HepG2 (cell line): ENCODE data around the gene KLHL11. TPM values are rescaled to one million over a fixed set of nuclear protein-coding genes. Genes with fewer than 3 reads are reported as not detected.
A peak's percentile ranks its signal among the peaks of the same experiment; 100 is the strongest.

Source experiments
- CEBPB ChIP-seq: IDR thresholded peaks from 2 replicates; pipeline ENCODE4 v1.6.1; 2011; ENCODE audit warnings: low read depth, low read length, improper control_type of control experiment, borderline replicate concordance
- HNF4A ChIP-seq: sonication (generic); formaldehyde crosslinking; IDR thresholded peaks from 2 replicates; pipeline ENCODE4 v1.4.0; 2020; ENCODE audit warnings: missing genetic modification reagents
- SOX6 ChIP-seq, 2 experiments: fragments of 450-650 bp in 1 of 2; sonication (generic) in 1 of 2; formaldehyde crosslinking in 1 of 2; IDR thresholded peaks; 2 replicates each; pipeline versions ENCODE4 v1.4.0 to v1.6.1; 2017 to 2020; ENCODE audit warnings: antibody characterized with exemption in 1 of 2, mild to moderate bottlenecking in 1 of 2, missing genetic modification reagents in 1 of 2
- TBL1XR1 ChIP-seq: fragments of 150-350 bp; IDR thresholded peaks from 2 replicates; pipeline ENCODE4 v1.6.1; 2014; ENCODE audit warnings: borderline replicate concordance, low read length; ENCODE audit not compliant: partially characterized antibody
- ZNF383 ChIP-seq: sonication (generic); formaldehyde crosslinking; IDR thresholded peaks from 2 replicates; pipeline ENCODE4 v1.4.0; 2020; ENCODE audit warnings: missing genetic modification reagents, mild to moderate bottlenecking, borderline replicate concordance
- polyA plus RNA-seq, 8 experiments: library from polyadenylated mRNA; depleted of rRNA in 3 of 8; stranded (reverse) in 7 of 8; unstranded in 1 of 8; fragments of >200 nt; fragmentation: Illumina TruSeq in 4 of 8; extraction: Trizol in 4 of 8; gene quantifications; 2 replicates each; pipeline versions ENCODE4 v1.2.1 to v1.2.3, GENCODE V29; 2011 to 2016; ENCODE audit warnings: low read depth in 4 of 8, missing spikeins in 1 of 8, mixed read lengths in 1 of 8; ENCODE audit not compliant: insufficient read depth in 1 of 8
- total RNA-seq, 5 experiments: library from RNA; depleted of rRNA; stranded (reverse); fragments of >200 nt; fragmentation: Illumina TruSeq; extraction: Trizol; gene quantifications; 2 replicates each; pipeline ENCODE4 v1.2.3, GENCODE V29; 2016; ENCODE audit warnings: low read depth in 1 of 5
- TF ChIP-seq, protein P1 (sequence below): sonication (generic); formaldehyde crosslinking; conservative IDR thresholded peaks from 2 replicates; pipeline ENCODE4 v1.4.0; 2020; ENCODE audit warnings: mild to moderate bottlenecking, missing genetic modification reagents, moderate library complexity
- TF ChIP-seq, protein P2 (sequence below): sonication (generic); formaldehyde crosslinking; IDR thresholded peaks from 2 replicates; pipeline ENCODE4 v1.5.1; 2020; ENCODE audit warnings: mild to moderate bottlenecking, missing genetic modification reagents

KLHL11 gene
- total and polyA plus RNA-seq, 2 of the 13 experiments (the other 11 are each of a cell fraction or from before 2014, with no cell fraction given) = 7.7 to 27.5 TPM

GRCh38 chr17:41888332-41888965 lies 23.2 kb upstream of the KLHL11 start (continued):
- TF ChIP-seq, protein P1, sequence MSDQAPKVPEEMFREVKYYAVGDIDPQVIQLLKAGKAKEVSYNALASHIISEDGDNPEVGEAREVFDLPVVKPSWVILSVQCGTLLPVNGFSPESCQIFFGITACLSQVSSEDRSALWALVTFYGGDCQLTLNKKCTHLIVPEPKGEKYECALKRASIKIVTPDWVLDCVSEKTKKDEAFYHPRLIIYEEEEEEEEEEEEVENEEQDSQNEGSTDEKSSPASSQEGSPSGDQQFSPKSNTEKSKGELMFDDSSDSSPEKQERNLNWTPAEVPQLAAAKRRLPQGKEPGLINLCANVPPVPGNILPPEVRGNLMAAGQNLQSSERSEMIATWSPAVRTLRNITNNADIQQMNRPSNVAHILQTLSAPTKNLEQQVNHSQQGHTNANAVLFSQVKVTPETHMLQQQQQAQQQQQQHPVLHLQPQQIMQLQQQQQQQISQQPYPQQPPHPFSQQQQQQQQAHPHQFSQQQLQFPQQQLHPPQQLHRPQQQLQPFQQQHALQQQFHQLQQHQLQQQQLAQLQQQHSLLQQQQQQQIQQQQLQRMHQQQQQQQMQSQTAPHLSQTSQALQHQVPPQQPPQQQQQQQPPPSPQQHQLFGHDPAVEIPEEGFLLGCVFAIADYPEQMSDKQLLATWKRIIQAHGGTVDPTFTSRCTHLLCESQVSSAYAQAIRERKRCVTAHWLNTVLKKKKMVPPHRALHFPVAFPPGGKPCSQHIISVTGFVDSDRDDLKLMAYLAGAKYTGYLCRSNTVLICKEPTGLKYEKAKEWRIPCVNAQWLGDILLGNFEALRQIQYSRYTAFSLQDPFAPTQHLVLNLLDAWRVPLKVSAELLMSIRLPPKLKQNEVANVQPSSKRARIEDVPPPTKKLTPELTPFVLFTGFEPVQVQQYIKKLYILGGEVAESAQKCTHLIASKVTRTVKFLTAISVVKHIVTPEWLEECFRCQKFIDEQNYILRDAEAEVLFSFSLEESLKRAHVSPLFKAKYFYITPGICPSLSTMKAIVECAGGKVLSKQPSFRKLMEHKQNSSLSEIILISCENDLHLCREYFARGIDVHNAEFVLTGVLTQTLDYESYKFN (CRISPR knock-in tag) = 0 out of 2 replicates have a peak, but pooled peaks have one; percentile 21
- TF ChIP-seq HNF4A (peak; percentile 42; the same call in 1 of the 2 replicates), ZNF383 (CRISPR knock-in tag) (no peak), SOX6 (IDR thresholded peaks at IDR 0.05) (no peak), SOX6 (CRISPR knock-in tag; IDR thresholded peaks at IDR 0.05) (peak; percentile 50; the same call in 1 of the 2 replicates), CEBPB (peak; percentile 76; the same call in 1 of the 2 replicates), TBL1XR1 (no peak)
- TF ChIP-seq, protein P2, sequence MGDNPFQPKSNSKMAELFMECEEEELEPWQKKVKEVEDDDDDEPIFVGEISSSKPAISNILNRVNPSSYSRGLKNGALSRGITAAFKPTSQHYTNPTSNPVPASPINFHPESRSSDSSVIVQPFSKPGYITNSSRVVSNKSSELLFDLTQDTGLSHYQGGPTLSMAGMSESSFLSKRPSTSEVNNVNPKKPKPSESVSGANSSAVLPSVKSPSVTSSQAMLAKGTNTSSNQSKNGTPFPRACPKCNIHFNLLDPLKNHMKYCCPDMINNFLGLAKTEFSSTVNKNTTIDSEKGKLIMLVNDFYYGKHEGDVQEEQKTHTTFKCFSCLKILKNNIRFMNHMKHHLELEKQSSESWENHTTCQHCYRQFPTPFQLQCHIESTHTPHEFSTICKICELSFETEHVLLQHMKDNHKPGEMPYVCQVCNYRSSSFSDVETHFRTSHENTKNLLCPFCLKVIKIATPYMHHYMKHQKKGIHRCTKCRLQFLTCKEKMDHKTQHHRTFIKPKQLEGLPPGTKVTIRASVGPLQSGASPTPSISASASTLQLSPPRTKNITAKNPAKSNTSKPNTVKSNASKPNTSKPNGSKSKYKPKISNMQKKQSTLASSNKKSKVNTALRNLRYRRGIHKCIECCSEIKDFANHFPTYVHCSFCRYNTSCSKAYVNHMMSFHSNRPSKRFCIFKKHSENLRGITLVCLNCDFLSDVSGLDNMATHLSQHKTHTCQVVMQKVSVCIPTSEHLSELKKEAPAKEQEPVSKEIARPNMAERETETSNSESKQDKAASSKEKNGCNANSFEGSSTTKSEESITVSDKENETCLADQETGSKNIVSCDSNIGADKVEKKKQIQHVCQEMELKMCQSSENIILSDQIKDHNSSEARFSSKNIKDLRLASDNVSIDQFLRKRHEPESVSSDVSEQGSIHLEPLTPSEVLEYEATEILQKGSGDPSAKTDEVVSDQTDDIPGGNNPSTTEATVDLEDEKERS (CRISPR knock-in tag) = 0 out of 2 replicates have a peak, but pooled peaks have one; percentile 25
